HG02571 (cell line): ENCODE results near the gene SPAG9.

Experiments used
- ATAC-seq: cut with Tn5 transposase; IDR thresholded peaks from one replicate; pipeline ENCODE4 v1.9.1; 2021; ENCODE audit warnings: mild to moderate bottlenecking, moderate library complexity; ENCODE audit not compliant: unreplicated experiment

Gene SPAG9

GRCh38 chr17:51120739-51121619, at the start of gene SPAG9:
TSS of gene SPAG9 (minus strand) at chr17:51120868. CDS start at chr17:51120656, 212 bp downstream.
- ATAC-seq: peak; percentile 72

DNA sequence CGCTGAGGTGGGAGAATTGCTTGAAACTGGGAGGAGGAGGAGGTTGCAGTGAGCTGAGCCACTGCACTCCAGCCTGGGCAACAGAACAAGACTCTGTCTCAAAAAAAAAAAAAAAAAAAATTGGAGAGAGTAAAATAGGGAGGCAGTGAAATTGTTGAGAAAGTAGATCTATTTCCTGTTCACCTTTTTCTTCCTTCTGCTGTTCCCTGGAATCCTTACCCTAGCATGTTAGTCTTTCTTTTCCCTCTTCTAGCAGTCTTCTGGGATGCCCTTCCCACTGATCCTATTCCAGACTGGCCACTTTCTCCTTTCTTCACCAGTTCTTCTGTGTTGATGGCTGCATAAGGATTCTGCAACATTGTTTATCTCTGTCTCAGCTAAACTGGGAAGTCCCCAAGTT, 48.7 kb upstream of the SPAG9 start:
- no peak for ATAC-seq

DNA sequence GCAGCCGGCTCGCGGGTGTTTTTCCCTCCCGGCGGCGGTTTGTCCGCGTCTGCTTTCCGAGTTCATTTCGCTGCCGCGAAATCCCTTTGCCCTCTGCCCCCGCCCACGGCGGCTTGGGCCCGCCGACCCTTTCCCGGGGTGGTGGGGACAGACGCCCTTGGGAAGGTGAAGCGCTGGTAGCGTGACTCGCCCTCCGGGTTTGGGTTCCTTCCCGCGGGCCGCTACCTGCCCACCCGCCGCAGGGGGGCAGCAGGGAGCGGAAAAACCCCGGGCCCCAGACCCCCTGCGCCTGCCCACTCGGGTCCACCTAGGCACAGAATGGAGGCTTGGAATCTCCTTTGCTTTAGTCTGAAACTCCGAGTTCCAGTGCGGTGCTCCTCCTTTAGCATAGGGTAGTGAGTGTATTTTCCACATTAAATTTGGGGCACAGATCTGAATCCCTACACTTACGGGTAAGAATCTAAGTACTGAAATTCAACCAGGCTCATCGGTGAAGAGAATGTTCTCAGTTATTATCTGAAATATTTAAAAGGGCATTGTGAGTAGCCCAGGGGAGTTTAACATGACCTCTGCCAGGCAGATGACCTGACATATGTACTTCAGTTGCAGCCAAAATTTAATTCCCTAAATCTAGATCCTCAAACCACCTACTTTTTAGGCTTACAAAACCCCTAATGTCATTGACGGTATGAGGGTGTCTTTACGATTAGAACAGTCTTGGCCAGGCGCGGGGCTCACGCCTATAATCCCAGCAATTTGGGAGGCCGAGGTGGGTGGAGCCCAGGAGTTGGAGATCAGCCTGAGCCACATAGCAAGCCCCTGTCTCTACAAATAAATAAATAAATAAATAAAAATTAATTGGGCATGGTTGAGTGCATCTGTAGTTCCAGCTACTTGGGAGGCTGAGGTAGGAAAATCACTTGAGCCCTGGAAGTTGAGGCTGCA, 46.6 kb upstream of the SPAG9 start:
- ATAC-seq: peak; percentile 41

DNA sequence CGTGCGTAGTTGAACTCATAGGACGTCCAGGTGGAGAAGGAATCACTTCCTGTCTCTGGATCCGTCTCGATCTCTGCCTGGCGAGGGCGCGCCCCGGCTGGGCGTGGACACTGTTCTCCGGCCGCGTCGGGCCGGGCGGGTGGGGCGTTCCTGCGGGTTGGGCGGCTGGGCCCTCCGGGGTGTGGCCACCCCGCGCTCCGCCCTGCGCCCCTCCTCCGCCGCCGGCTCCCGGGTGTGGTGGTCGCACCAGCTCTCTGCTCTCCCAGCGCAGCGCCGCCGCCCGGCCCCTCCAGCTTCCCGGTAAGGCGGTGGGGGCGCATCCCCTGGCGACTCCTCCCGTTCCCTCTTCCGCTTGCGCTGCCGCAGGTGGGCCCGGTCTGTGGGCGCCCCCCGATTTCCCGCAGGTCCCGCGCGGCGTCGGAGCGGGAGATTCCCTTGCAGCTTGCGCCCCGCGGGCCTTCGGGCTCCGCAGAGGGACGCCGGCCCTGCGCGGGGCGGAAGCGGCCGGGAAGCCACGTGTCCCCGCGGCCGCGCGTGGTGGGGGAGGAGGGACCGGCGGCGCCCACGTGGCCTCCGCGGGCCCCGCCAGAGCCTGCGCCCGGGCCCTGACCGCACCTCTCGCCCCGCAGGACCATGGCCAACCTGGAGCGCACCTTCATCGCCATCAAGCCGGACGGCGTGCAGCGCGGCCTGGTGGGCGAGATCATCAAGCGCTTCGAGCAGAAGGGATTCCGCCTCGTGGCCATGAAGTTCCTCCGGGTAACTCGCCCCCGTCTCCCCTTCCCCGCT, 45.7 kb upstream of the SPAG9 start, which contains the start of gene NME2:
Gene NME2, plus strand, starts transcription at position 214 of the 789 bp plus-strand sequence. Its CDS starts 420 bp downstream, at position 634.
- ATAC-seq: peak; percentile 74

- ATAC-seq: peak; percentile 32
These were observed 45.1 kb upstream of the SPAG9 start for GRCh38 chr17:51165680-51166197.

DNA sequence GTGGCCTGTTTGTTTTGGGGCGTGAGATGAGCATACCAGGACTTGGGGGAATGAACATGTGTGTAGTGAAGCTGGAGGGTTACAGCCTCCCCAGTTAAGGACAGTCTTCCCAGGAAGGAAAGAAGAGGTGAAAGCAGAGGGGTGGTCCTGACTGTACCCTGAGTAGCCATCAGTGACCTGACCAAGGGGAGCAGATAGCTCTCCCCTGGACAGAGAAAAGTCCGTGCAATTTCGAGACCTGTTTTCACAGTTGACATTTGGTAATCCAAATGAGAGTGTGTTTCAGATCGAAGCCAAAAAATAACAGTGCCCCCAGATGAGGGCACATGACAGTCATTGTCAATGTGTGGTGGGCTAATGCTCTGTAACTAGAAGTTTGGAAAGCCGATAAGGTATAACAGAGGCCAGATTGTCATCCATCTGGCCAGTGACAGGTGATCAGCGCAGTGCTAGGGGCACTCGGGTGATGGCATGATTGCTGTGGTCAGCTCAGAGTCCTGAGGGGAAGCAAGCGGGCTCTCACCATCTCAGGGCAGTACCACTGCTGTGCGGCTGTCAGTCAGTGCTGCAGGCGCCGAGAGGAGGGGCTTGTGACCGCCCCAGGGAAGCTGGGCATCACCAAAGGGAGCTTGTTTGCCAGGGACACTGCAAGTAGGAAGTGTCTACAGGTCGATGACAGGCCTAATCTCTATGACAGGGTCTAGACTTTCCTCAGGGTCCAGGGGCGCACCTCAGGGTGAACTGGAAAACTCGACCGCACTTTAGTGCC, 44.4 kb upstream of the SPAG9 start:
- no peak for ATAC-seq

DNA sequence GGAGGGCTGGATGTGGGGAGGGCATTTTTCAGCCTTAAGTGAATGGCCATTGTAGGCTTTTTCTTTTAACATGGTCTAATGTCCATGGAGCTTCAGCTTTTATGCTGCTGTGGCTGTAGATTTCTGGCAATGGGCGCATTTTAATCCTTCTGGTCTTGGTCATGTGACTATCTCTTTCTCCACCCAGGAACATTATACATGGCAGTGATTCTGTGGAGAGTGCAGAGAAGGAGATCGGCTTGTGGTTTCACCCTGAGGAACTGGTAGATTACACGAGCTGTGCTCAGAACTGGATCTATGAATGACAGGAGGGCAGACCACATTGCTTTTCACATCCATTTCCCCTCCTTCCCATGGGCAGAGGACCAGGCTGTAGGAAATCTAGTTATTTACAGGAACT, 40.9 kb upstream of the SPAG9 start:
- no peak for ATAC-seq

DNA sequence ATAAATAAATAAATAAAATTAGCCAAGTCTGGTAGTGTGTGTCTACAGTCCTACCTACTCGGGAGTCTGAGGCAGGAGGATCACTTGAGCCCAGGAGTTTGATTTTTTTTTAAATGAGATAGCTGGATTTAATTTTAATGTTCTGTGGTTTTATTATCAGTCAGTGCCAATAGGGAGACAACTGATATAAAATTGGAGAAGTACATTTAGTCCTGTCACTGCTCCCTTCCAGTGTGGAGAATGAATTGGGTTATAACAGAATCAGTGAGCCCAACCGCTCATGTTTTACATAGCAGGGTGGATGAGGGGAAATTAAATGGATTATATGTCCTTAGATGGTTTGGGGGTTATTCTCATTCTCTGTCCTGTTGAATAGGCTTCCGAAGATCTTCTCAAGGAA, 38.9 kb upstream of the SPAG9 start:
- ATAC-seq: no peak

DNA sequence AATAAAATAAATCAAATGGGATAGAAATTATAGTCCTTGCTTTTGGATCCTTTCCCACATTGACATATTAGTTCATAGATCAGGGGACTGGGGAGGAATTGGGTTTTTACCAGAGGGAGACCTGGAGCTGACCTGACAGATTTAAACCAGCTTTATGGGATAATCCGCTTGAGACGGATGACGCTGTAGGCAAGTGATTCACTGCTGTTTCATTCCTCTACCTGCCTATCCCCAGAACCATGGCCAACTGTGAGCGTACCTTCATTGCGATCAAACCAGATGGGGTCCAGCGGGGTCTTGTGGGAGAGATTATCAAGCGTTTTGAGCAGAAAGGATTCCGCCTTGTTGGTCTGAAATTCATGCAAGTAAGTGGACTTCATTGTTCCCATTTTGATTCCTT, 34.7 kb upstream of the SPAG9 start:
- ATAC-seq: no peak

DNA sequence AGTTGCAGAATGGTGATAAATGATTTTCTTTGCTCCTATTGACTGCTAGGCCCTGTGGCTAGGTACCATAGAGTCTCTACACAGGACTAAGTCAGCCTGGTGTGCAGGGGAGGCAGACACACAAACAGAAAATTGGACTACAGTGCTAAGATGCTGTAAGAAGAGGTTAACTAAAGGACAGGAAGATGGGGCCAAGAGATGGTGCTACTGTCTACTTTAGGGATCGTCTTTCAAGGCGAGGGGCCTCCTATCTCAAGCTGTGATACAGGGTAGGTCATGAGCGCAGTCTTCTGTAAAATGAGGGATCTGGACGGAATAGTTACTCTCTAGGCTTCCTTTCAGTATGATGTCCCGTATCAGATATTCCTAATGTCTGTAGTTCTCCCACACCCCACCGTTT, 33.5 kb upstream of the SPAG9 start:
- no peak for ATAC-seq

GRCh38 chr17:51153210-51154072, 32.8 kb upstream of the SPAG9 start, which contains the start of gene NME1:
TSS of gene NME1 (plus strand) at chr17:51153559. CDS start at chr17:51155655, 2,096 bp downstream.
- peak; percentile 86 for ATAC-seq

DNA sequence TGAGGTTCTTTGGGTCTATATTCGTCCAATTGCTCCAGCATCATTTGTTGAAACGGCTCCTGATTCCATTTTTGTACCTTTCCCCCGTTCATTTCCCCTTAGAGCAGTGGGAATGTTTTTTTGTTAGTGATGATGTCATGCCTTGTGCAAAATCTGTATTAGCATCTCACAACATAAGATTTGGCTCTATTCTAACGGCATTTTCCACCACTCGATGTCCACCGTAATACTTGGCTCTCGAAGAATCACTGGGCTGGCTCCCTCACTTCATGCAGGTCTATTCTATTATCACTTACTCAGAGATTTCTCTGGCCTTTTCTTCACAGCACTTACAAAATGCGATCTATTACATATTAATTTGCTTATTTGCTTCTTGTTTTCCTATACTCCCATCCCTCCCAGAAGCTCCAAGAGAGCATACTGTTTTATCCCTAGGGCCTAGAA, 32.1 kb upstream of the SPAG9 start:
- ATAC-seq: no peak

DNA sequence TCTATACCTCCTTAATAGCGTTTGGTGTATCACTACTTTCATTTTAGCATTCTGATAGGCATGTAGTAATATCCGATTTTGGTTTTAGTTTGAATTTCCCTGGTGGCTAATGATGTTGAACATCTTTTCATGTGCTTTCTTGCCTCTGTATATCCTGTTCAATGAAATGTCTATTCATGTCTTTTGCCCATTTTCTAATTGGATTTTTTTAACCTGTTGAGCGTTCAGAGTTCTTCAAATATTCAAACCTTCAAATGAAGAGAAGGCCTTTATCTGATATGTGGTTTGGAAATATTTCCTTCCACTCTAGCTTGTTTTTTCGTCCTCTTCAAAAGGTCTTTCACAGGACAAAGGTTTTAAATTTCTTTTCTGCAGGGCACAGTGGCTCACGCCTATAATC, 30.3 kb upstream of the SPAG9 start:
- no peak for ATAC-seq

- ATAC-seq: no peak
These were observed 28.5 kb upstream of the SPAG9 start for GRCh38 chr17:51149163-51149562.

- ATAC-seq: peak; percentile 53
These were observed 27.0 kb upstream of the SPAG9 start for GRCh38 chr17:51147650-51148049.

DNA sequence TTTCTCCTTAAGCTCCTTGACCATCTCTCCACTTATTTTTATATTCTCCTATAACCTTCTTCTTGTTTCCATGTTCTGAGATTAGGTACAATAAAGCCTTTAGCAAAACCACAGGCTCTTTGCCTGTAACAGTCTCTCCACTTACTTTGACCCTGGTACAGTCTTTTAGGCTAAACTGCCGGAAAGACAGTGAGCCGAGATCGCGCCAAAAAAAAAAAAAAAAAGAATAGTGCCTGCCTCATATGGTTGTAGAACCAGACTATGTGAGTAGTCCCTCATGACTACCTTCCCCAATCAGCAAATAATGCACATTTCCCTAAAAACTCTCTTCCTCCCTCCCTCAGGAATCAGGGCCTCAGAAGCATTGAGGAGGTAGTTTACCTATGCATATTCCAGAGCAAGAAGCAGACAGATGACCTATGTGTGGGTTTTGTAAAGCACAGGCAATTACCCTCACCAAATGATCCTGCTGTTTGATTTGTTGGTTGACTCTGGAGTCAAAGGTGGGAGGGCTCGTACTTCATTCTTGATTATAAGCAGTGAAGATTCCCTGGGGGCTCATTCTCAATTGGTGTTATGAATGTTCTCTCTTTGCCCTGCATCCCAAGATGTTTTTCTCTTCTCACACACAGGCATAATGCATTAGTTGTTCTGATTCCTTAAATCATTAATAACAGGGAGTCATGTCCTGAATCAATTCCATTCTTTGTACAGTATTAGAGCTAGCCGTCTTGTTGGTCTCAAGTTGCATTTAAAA, 23.8 kb upstream of the SPAG9 start:
- no peak for ATAC-seq

- ATAC-seq: no peak
These were observed 21.9 kb upstream of the SPAG9 start for GRCh38 chr17:51142597-51142996.

DNA sequence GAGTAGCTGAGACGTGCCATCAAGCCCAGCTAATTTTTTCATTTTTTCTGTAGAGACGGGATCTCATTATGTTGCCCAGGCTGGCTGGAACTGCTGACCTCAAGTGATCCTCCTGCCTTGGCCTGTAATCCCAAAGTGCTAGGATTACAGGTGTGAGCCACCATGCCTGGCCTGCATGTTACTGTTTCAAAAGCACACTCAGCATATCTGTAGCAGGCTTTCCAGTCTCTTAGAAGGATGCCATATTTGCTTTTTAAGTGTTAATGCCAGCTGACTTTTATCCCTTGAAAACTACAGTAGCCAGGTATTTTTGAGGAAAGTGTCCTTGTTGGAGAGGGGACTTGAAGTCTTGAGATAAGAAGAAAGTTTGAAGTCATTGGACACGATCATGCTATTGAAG, 15.3 kb upstream of the SPAG9 start:
- no peak for ATAC-seq
